ENCODE data around the gene TLR1.

Gene TLR1

DNA sequence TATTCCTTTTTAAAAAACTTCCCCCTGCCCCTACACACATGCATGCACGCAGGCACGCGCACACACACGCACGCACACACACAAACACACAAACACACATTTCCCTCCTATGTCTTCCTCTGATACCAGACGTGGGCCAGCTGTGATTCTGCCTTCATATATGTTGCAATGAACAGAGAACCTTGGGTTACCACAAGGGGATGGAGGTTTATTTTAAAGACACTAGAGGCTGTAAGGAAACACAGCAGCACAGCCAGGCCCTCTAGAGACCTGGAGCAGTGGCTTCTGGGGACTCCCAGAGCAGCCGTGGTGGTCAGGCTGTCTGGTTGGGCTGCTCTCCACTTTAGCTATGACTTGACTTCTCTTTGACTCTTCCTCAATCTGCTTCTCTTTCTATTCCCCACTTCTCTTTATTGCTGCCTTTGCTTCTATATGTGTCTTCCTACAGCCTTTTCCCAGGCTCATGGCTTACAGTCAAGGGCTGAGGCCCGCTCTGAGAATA is 18.6 kb downstream of the TLR1 start:
- Histone ChIP-seq H3K9me3 (ENCODE audit: control extremely low read depth in 1 of 5, control insufficient read depth in 4 of 5, insufficient read depth in 2 of 5, low read depth in 1 of 5, low read length in 4 of 5) (peaks cover 0 to 5% (median 0%) of the 10 kb centered on the region in 5 experiments), H3K27me3 (replicated peaks in 2 of 5; ENCODE audit: control insufficient read depth in 4 of 5, insufficient read depth in 5 of 5, low read length in 4 of 5) (no peaks in the 10 kb centered on the region), H3K36me3 (ENCODE audit: control insufficient read depth in 4 of 4, insufficient read depth in 4 of 4, low read length in 3 of 4) (peaks cover 0 to 3% (median 0%) of the 10 kb centered on the region in 4 experiments), H3K4me3 (ENCODE audit: control insufficient read depth in 1 of 7, extremely low read depth in 1 of 7, insufficient read depth in 4 of 7, low read depth in 2 of 7, low read length in 6 of 7) (no peak overlapping the region), H3K4me1 (ENCODE audit: control extremely low read depth in 1 of 4, control insufficient read depth in 4 of 4, insufficient read depth in 4 of 4, low read length in 3 of 4) (peaks cover 0 to 25% (median 9%) of the 10 kb centered on the region in 4 experiments), H3K27ac (ENCODE audit: insufficient read depth in 1 of 2, low read depth in 1 of 2, low read length in 2 of 2, poor library complexity in 1 of 2, severe bottlenecking in 2 of 2) (no peak overlapping the region)
- ChIA-PET POLR2A (no interaction called here), CTCF (interaction anchor here (1.1 to 7.9 kb wide), 7 partner anchors 10 to 75 kb away, joined by 3 to 220 read pairs (median 4); partner anchors contain the start of gene TLR6)
- WGBS (ENCODE audit: insufficient coverage): 80% methylated on average over 2 of the region's 8 CpGs
- peak in 2 of 3 donors; percentile 21 to 35 for DNase-seq

DNA sequence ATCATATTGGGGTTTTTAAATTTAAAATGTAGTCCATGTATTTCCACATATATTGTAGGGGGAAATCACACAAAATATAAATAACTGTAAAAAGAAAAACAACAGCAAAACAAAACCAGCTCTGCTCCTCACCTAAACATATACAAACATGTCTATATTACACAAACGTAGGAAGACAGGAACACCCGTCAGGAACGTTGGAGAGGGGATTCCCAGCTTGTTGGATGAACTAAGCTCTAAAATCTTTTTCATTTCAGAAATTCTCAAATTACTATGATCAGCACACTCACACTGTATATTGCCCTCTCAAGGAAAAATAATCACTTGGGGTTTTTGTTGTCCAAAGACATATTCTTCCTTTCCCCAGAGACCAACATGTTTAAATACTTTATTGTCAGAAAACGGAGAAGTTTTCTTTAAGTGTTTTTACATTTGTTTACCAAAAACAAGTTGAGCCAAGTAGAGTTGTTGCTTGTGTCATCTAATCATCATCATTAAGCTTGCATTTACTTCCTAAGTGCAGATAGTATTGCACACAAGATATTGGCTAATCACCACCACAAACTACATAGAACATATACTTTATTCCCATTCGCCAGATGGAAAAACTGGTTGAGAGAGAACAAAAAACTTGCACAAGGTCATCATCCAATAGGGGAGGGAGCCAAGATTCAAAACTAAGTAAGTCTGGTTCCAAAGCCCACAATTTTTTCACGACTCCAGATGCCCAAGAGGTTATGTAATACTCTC is 19.4 kb downstream of the TLR1 start:
- H3K4me1 ChIP-seq (ENCODE audit: control extremely low read depth in 1 of 4, control insufficient read depth in 4 of 4, insufficient read depth in 4 of 4, low read length in 3 of 4): peaks cover 0 to 24% (median 6%) of the 10 kb centered on the region in 4 experiments
- ChIA-PET CTCF (interaction anchor here (1.1 to 7.9 kb wide), 6 partner anchors 10 to 76 kb away, joined by 3 to 220 read pairs (median 8); partner anchors contain the start of gene TLR6), POLR2A (no interaction called here)
- peaks cover 0 to 3% (median 0%) of the 10 kb centered on the region in 4 experiments for H3K36me3 ChIP-seq (ENCODE audit: control insufficient read depth in 4 of 4, insufficient read depth in 4 of 4, low read length in 3 of 4)
- peaks cover 0 to 5% (median 0%) of the 10 kb centered on the region in 5 experiments for H3K9me3 ChIP-seq (ENCODE audit: control extremely low read depth in 1 of 5, control insufficient read depth in 4 of 5, insufficient read depth in 2 of 5, low read depth in 1 of 5, low read length in 4 of 5)
- no peak for DNase-seq
- WGBS (ENCODE audit: insufficient coverage): 100% methylated on average over 4 of the region's 6 CpGs
- H3K4me3 ChIP-seq (ENCODE audit: control insufficient read depth in 1 of 7, extremely low read depth in 1 of 7, insufficient read depth in 4 of 7, low read depth in 2 of 7, low read length in 6 of 7): no peak overlapping the region
- H3K27ac ChIP-seq (ENCODE audit: insufficient read depth in 1 of 2, low read depth in 1 of 2, low read length in 2 of 2, poor library complexity in 1 of 2, severe bottlenecking in 2 of 2): no peak overlapping the region
- no peaks in the 10 kb centered on the region for H3K27me3 ChIP-seq (replicated peaks in 2 of 5; ENCODE audit: control insufficient read depth in 4 of 5, insufficient read depth in 5 of 5, low read length in 4 of 5)

GRCh38 chr4:38784141-38784540 is 20.4 kb downstream of the TLR1 start:
- Histone ChIP-seq H3K4me1 (ENCODE audit: control extremely low read depth in 1 of 4, control insufficient read depth in 4 of 4, insufficient read depth in 4 of 4, low read length in 3 of 4) (peaks cover 0 to 24% (median 6%) of the 10 kb centered on the region in 4 experiments), H3K36me3 (ENCODE audit: control insufficient read depth in 4 of 4, insufficient read depth in 4 of 4, low read length in 3 of 4) (no peaks in the 10 kb centered on the region), H3K9me3 (ENCODE audit: control extremely low read depth in 1 of 5, control insufficient read depth in 4 of 5, insufficient read depth in 2 of 5, low read depth in 1 of 5, low read length in 4 of 5) (no peaks in the 10 kb centered on the region), H3K27me3 (replicated peaks in 2 of 5; ENCODE audit: control insufficient read depth in 4 of 5, insufficient read depth in 5 of 5, low read length in 4 of 5) (no peaks in the 10 kb centered on the region), H3K27ac (ENCODE audit: insufficient read depth in 1 of 2, low read depth in 1 of 2, low read length in 2 of 2, poor library complexity in 1 of 2, severe bottlenecking in 2 of 2) (no peak overlapping the region), H3K4me3 (ENCODE audit: control insufficient read depth in 1 of 7, extremely low read depth in 1 of 7, insufficient read depth in 4 of 7, low read depth in 2 of 7, low read length in 6 of 7) (no peak overlapping the region)
- DNase-seq: no peak
- CTCF ChIA-PET: interaction anchor here (0.7 to 7.9 kb wide), 7 partner anchors 11 to 90 kb away, joined by 3 to 220 read pairs (median 12); partner anchors contain the start of gene TLR6
- POLR2A ChIA-PET: no interaction called here
- WGBS (ENCODE audit: insufficient coverage): 100% methylated on average over 1 of the region's 4 CpGs

DNA sequence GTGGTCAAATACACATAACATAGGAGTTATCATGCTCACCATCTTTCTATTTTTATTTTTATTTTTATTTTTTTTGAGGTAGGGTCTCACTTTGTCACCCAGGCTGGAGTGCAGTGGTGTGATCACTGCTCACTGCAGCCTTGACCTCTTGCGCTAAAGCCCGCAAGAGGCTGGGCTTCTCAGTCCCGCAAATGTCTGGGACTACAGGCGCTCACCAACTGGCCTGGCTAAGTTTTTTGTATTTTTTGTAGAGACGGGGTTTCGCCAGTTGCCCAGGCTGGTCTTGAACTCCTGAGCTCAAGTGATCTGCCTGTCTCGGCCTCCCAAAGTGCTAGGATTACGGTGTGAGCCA is 21.5 kb downstream of the TLR1 start:
- Histone ChIP-seq H3K9me3 (ENCODE audit: control extremely low read depth in 1 of 5, control insufficient read depth in 4 of 5, insufficient read depth in 2 of 5, low read depth in 1 of 5, low read length in 4 of 5) (no peaks in the 10 kb centered on the region), H3K27ac (ENCODE audit: insufficient read depth in 1 of 2, low read depth in 1 of 2, low read length in 2 of 2, poor library complexity in 1 of 2, severe bottlenecking in 2 of 2) (no peak overlapping the region), H3K27me3 (replicated peaks in 2 of 5; ENCODE audit: control insufficient read depth in 4 of 5, insufficient read depth in 5 of 5, low read length in 4 of 5) (no peaks in the 10 kb centered on the region), H3K4me1 (ENCODE audit: control extremely low read depth in 1 of 4, control insufficient read depth in 4 of 4, insufficient read depth in 4 of 4, low read length in 3 of 4) (peaks cover 0 to 24% (median 6%) of the 10 kb centered on the region in 4 experiments), H3K36me3 (ENCODE audit: control insufficient read depth in 4 of 4, insufficient read depth in 4 of 4, low read length in 3 of 4) (no peaks in the 10 kb centered on the region), H3K4me3 (ENCODE audit: control insufficient read depth in 1 of 7, extremely low read depth in 1 of 7, insufficient read depth in 4 of 7, low read depth in 2 of 7, low read length in 6 of 7) (no peak overlapping the region)
- POLR2A ChIA-PET: interaction anchor here (0.7 kb wide), 1 partner anchor 603 kb away, joined by 4 read pairs; no protein-coding TSS in a partner anchor
- CTCF ChIA-PET: interaction anchor here (0.9 to 7.9 kb wide), 18 partner anchors 10 to 719 kb away, joined by 3 to 220 read pairs (median 4); partner anchors contain the start of genes TLR1 and TLR6
- 93% methylated on average over 6 of the region's 8 CpGs for WGBS (ENCODE audit: insufficient coverage)
- no peak for DNase-seq

GRCh38 chr4:38782452-38783108 is 22.0 kb downstream of the TLR1 start, which contains the start of gene TLR10:
TSS of gene TLR10 (minus strand) at chr4:38782990. CDS start at chr4:38775590, 7,400 bp downstream.
- H3K9me3 ChIP-seq (ENCODE audit: control extremely low read depth in 1 of 5, control insufficient read depth in 4 of 5, insufficient read depth in 2 of 5, low read depth in 1 of 5, low read length in 4 of 5): no peaks in the 10 kb centered on the region
- H3K27ac ChIP-seq (ENCODE audit: insufficient read depth in 1 of 2, low read depth in 1 of 2, low read length in 2 of 2, poor library complexity in 1 of 2, severe bottlenecking in 2 of 2): no peak within 1 kb of the TSS
- peak within 1 kb of the TSS in 1 of 7 experiments; percentile 23 for H3K4me3 ChIP-seq (ENCODE audit: control insufficient read depth in 1 of 7, extremely low read depth in 1 of 7, insufficient read depth in 4 of 7, low read depth in 2 of 7, low read length in 6 of 7)
- ChIA-PET POLR2A (interaction anchor here (0.7 kb wide), 1 partner anchor 603 kb away, joined by 4 read pairs; no protein-coding TSS in a partner anchor), CTCF (interaction anchor here (0.7 to 7.9 kb wide), 25 partner anchors 8 to 718 kb away, joined by 3 to 220 read pairs (median 4); partner anchors contain the start of genes TLR1 and TLR6)
- H3K36me3 ChIP-seq (ENCODE audit: control insufficient read depth in 4 of 4, insufficient read depth in 4 of 4, low read length in 3 of 4): no peaks in the 10 kb centered on the region
- peak; percentile 54 to 79 (median 79) for DNase-seq
- no peaks in the 10 kb centered on the region for H3K27me3 ChIP-seq (replicated peaks in 2 of 5; ENCODE audit: control insufficient read depth in 4 of 5, insufficient read depth in 5 of 5, low read length in 4 of 5)
- whole genome bisulfite sequencing (ENCODE audit: insufficient coverage): 69% methylated on average over 7 of the region's 12 CpGs
- H3K4me1 ChIP-seq (ENCODE audit: control extremely low read depth in 1 of 4, control insufficient read depth in 4 of 4, insufficient read depth in 4 of 4, low read length in 3 of 4): peaks cover 0 to 24% (median 6%) of the 10 kb centered on the region in 4 experiments

DNA sequence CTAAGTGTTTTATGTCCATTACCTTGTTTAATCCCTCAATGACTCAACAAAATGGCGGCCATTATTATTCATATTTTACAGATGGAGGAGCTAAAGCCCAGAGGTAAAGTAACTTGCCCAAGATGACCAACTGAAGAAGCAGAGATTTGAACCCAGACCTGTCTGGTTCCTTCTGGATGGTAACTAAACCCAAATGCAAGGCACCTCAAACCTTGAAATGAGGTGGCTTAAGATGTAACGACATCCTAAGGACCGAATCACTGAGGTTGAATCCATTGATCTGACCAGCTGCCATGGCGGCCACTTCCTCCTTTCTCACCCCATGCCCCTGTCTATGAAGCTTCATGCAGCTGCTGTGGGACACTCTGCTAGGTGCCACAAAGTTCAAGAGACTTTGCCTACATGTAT is 22.7 kb downstream of the TLR1 start:
- Histone ChIP-seq H3K36me3 (ENCODE audit: control insufficient read depth in 4 of 4, insufficient read depth in 4 of 4, low read length in 3 of 4) (no peaks in the 10 kb centered on the region), H3K4me1 (ENCODE audit: control extremely low read depth in 1 of 4, control insufficient read depth in 4 of 4, insufficient read depth in 4 of 4, low read length in 3 of 4) (peaks cover 0 to 24% (median 6%) of the 10 kb centered on the region in 4 experiments), H3K4me3 (ENCODE audit: control insufficient read depth in 1 of 7, extremely low read depth in 1 of 7, insufficient read depth in 4 of 7, low read depth in 2 of 7, low read length in 6 of 7) (no peak overlapping the region), H3K27me3 (replicated peaks in 2 of 5; ENCODE audit: control insufficient read depth in 4 of 5, insufficient read depth in 5 of 5, low read length in 4 of 5) (no peaks in the 10 kb centered on the region), H3K9me3 (ENCODE audit: control extremely low read depth in 1 of 5, control insufficient read depth in 4 of 5, insufficient read depth in 2 of 5, low read depth in 1 of 5, low read length in 4 of 5) (peaks cover 0 to 3% (median 0%) of the 10 kb centered on the region in 5 experiments), H3K27ac (ENCODE audit: insufficient read depth in 1 of 2, low read depth in 1 of 2, low read length in 2 of 2, poor library complexity in 1 of 2, severe bottlenecking in 2 of 2) (no peak overlapping the region)
- WGBS (ENCODE audit: insufficient coverage): 93% methylated on average over 2 of the region's 4 CpGs
- no peak for DNase-seq
- CTCF ChIA-PET: interaction anchor here (0.5 to 7.9 kb wide), 21 partner anchors 8 to 718 kb away, joined by 3 to 220 read pairs (median 5); partner anchors contain the start of genes TLR1 and TLR6
- POLR2A ChIA-PET: no interaction called here
